ENCODE results near the gene PNLIPRP2.

PNLIPRP2 gene

GRCh38 chr10:116654816-116655215, 34.1 kb downstream of the PNLIPRP2 start:
- no peak for DNase-seq (ENCODE audit: low read depth in 2 of 2)

DNA sequence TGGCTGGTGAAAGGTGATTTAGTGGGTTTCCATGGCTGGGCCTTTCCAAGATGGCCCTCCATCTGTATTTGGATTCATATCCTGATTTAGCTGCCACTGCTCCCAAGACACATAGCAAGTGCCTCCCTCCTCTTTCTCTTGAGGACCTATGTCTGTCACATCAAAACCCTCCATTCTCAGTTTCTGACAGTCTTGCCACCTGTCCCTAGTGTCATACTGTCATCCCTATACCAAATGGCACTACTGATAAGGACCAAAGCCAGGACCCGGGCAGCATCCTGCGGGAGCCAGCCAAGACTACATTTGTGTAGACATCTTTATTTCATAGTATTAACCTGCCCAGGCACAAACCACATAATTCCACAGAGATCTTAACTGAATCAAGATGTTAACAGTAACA, 34.8 kb downstream of the PNLIPRP2 start:
- DNase-seq (ENCODE audit: low read depth in 2 of 2), result no peak

DNA sequence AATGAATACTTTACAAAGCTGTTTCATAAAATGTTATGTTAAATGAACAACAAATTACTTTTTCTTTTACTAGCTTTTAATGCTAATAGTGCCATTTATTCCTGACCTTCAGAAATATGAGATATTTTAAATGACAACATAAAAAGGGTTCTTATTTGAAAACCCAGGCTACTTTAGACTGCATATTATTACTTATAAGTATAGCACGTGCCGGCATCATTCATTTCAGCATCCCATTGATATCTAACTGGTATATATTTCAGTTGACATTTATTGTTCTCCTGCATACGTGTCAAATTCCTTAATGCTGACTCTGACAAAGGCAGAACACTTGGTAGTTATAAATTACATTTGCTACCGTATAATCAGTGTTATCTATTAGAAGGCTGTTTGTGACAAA, 35.3 kb downstream of the PNLIPRP2 start:
- no peak for DNase-seq (ENCODE audit: low read depth in 2 of 2)

GRCh38 chr10:116657863-116658551, 37.3 kb downstream of the PNLIPRP2 start:
- DNase-seq (ENCODE audit: low read depth in 2 of 2), result no peak

DNA sequence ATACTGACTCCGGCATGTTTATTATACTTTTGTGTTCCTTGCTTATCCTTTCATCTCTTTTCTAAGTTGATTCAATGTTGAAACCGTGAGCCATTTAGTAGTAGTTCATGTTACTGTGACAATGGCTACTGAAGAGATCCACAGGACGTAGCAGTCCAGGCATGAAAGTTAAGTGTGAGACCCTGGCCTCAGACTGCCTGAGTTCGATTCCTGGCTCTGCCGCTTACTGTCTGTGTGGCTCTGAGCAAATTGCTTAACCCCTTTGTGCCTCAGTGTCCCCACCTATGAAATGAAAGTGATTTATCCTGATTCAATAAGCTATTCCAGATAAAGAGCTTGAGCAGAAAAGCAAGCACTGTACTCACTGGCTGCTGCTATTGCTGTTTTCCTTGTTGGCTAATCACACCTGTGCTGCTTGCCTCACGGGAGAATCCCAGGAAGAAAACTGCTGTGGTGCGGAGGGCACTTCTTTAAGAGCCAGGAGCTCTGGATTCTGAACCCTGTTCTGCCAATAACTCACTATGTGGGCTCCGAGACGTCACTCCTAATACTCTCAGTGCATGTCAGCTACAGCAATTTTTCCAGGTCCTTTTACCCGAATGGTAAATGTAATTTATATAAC, 38.4 kb downstream of the PNLIPRP2 start:
- no peak for DNase-seq (ENCODE audit: low read depth in 2 of 2)

- DNase-seq (ENCODE audit: low read depth in 2 of 2), result no peak
Observed at GRCh38 chr10:116660860-116661259, 40.1 kb downstream of the PNLIPRP2 start.

GRCh38 chr10:116663342-116663741, 42.6 kb downstream of the PNLIPRP2 start:
- no peak for DNase-seq (ENCODE audit: low read depth in 2 of 2)

GRCh38 chr10:116664631-116665030, 43.9 kb downstream of the PNLIPRP2 start:
- DNase-seq (ENCODE audit: low read depth in 2 of 2), result no peak

DNA sequence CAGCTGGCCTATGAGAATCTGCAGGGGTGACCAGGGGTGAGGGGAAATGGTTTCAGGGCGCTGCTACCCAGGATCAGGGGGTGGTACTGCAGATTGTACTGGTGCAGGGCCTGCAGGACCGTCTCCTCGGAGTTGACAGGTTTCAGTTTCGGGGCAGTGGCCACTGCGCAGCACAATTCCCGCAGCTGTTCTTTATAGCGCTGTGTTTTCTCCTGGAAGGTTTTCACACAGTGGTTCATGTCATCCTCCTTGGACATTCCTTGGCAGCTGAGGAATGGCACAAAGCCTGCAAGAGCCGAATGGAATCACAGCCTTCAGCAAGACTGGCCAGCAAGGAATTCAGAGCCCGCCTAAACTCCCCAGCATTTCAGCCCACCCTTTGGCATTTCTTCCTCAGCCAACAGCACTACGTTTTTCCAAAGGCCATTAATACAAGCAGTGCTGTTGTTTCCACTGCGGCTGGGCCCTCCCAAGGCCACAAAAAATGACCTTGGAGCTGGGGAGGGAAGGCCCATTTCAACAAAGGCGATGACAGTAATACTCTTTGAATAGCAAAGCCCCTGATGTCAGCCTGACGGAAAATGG, 44.9 kb downstream of the PNLIPRP2 start:
- DNase-seq (ENCODE audit: low read depth in 2 of 2), result no peak

- DNase-seq (ENCODE audit: low read depth in 2 of 2), result no peak
Observed at GRCh38 chr10:116667484-116667883, 46.7 kb downstream of the PNLIPRP2 start.

DNA sequence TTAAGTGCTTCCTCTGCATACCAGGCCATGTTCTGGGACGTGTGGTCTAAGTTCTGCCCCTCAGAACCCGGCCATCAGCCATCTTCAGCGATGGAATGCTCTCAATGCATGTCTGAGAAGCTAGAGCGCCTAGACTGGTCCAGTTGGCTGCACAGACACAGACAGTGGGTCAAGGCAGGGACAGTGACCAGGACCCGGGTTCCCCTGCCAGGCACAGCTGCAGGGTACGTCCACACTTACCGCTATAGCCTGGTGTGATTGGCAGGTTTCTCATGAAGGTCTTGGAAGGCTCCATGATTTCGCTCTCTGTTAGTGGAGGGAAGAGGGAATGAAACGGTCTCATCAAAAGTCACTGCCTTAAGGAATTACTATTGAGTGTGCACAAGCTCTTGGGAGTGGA, 47.3 kb downstream of the PNLIPRP2 start:
- no peak for DNase-seq (ENCODE audit: low read depth in 2 of 2)

DNA sequence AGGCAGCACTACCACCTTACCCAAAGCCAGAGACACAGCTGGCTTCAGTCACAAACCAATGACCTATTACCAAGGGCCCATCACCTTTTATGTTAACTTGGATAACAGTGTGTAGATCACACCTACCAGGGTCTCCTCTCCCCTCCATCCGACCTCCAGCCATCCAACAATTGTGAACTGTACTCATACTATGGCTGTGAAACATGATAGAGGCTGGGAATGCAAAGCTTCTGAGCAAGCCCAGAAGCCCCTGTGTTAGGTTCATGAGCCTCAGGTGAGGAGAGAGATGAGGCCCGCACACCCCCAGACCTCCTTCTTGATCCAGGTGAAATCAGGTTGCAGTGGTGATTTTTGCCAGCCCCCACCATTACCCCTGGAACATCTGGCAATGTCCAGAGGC, 47.7 kb downstream of the PNLIPRP2 start:
- no peak for DNase-seq (ENCODE audit: low read depth in 2 of 2)

- no peak for DNase-seq (ENCODE audit: low read depth in 2 of 2)
Observed at GRCh38 chr10:116669080-116669479, 48.3 kb downstream of the PNLIPRP2 start.

DNA sequence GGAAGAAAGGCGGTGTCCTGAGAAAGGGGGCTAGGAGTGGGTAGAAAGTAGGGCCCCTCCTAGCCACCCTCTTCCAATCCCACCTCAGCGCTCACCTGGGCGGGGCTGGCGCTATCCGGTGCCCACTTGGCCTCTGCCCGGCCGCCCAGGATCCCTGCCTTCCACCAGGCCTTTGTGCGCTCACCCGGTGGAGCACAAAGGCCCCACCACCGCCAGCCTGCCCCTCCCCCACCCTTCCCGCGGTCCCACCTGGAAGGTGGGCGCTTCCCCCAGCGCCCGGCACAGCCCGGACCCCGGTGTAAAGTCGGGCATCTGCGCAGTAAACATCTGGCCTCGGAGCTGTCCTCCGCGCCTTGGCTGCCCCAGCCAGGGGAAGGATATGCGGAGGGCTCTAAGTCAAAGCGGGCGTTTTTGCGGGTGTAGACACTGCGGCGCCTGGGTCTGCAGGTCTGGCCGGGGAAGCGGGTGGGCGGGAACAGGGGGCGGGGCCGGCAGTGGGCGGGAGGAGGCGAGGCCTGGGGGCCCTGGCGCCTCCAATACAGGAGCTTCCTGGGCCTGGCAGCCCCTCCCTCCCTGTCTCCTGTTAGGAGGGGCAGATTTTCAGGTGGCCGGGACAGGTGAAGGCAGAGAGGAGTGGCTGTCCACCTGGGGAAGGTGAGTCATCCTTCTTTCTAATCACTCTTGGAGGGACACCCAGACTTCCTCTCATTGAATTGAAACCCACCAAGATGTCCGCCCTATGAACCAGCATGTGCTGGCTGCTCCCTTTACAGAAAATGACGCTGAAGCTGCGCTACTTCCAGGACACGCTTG, 49.3 kb downstream of the PNLIPRP2 start:
- no peak for DNase-seq (ENCODE audit: low read depth in 2 of 2)

- DNase-seq (ENCODE audit: low read depth in 2 of 2), result no peak
Observed at GRCh38 chr10:116670706-116671105, 50.0 kb downstream of the PNLIPRP2 start.

DNA sequence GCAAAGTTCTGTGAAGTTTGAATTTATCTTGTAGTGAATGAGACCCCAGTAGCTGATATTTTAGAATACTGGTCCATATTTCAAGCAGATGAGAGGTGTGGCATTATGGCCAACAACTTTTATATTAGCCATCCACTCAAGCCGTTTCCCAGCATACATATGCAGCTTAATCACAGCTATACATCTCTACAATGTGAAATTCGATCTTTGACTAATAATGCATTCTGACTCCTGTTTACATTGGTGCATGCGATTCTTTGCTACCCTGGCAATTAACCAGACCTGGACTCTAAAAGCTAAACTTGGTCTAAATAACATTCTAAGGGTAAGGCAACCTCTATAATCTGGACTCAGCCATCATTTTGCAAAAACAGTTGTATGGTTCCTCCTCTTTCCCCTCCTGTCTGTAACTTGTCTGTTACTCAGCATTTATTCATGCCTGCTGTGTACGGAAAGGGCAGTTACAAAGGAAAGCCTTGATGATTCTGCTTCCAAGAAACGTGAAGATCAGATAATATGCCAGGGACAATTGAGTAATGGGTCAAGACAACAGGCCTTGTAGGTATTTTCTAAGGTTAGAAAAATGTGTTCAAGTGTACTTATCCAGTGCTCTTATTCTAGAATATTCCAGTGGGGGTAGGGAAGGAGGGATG, 50.6 kb downstream of the PNLIPRP2 start:
- DNase-seq (ENCODE audit: low read depth in 2 of 2), result no peak

- DNase-seq (ENCODE audit: low read depth in 2 of 2), result no peak
Observed at GRCh38 chr10:116672891-116673290, 52.1 kb downstream of the PNLIPRP2 start.

DNA sequence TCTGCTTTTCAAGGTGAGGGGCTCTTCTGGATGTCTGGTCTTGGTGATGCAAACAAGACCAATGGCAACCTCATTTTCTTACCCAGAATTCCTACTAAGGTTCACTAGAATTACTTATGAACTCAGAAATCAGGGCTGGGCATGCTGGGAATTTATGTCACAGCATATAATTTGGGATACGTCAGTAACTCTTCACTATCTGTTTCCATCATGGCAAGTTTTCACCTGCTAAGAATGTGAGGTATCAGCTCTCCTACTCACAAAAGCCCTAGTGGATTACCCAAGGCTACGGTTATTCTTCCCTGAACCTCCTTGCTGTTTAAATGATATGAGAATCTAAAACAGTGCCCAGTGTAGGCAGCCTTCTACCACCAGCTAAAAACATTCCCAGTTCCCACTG, 53.1 kb downstream of the PNLIPRP2 start:
- no peak for DNase-seq (ENCODE audit: low read depth in 2 of 2)

DNA sequence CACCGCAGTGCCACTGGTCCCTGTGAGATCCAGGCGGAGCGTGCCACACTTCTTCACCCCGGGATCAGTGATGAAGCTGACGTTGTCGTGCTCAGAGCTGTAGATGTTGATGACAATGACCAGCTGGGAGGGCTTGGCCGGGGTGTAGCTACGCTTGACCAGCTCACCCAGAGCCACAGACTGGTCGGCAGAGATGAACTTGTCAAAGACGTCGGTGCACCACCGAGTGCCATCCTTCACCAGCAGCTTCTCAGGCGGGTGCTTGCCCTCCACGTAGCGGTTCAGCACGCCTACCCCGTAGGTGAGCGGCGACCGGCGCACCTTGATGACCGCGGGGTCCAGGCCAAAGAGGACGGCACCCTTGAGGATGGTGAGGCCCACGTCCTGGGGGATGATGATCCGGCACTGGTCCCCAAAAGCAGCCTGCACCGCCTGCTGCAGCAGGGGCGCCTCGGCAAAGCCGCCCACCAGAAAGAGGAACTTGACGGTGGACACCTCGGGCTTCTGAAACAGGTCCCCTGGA, 54.2 kb downstream of the PNLIPRP2 start:
- no peak for DNase-seq (ENCODE audit: low read depth in 2 of 2)

DNA sequence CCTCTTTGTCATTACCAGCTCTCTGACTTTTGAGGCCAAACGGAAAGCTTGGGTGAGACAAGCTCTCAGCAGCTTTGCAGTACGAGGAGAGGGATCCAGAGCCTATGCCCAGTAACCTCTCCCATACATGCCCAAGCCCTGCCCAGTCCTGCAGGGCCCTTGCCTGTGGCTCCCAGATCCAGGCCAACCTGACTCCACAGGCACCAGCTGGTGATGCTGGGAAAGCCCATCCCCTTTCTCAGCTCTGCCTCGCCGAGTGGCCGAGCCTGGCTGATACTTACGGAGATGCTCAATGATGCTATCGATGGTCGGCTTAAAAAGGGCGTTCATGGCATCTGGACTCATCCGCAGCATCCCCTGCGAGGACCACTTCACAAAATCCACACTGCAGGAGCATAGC, 55.4 kb downstream of the PNLIPRP2 start:
- no peak for DNase-seq (ENCODE audit: low read depth in 2 of 2)

GRCh38 chr10:116676633-116677032, 55.9 kb downstream of the PNLIPRP2 start:
- no peak for DNase-seq (ENCODE audit: low read depth in 2 of 2)

DNA sequence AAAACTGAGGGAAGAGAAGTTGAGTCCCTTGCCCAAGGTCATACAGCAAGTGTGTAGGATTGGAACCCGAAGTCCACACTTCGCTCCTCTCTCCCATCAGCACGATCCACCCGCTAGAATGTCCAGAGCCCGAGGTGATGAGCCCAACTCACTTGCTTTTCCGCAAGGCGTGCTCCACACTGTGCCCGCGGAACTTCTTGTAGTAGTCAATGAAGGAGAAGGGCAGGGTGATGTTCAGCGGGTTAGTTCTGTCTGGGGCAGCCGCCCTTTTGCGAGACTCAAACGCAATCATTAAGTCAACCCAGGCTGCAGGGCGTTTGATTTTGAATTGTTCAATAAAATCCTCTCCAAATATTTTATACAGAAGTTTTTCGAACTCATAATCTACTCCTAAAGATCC, 58.6 kb downstream of the PNLIPRP2 start:
- DNase-seq (ENCODE audit: low read depth in 2 of 2), result no peak

All from stimulated activated CD8-positive, alpha-beta memory T cell treated with anti-CD3 and anti-CD28 coated beads, Interleukin-15, amount 100 ng/mL, for 48 hours (primary cell).